Endothelial cell (in vitro differentiated cells): ENCODE measurements around the gene NFIB. TPM values are rescaled to one million over a fixed set of nuclear protein-coding genes. Genes with fewer than 3 reads are reported as not detected.

Experiments
- DNase-seq: peaks from one replicate; pipeline ENCODE4 v3.0.0; 2021; ENCODE audit warnings: low spot score
- H3K27ac Mint-ChIP-seq: one replicate; pipeline ENCODE4 v1.8.0; 2021; ENCODE audit warnings: mixed read lengths, inconsistent platforms; ENCODE audit not compliant: unreplicated experiment
- H3K27me3 Mint-ChIP-seq: one replicate; pipeline ENCODE4 v1.8.0; 2021; ENCODE audit warnings: mild to moderate bottlenecking, moderate library complexity, mixed read lengths, inconsistent platforms; ENCODE audit not compliant: unreplicated experiment
- H3K36me3 Mint-ChIP-seq: one replicate; pipeline ENCODE4 v1.8.0; 2021; ENCODE audit warnings: mild to moderate bottlenecking, low read depth, mixed read lengths, inconsistent platforms; ENCODE audit not compliant: unreplicated experiment
- H3K4me1 Mint-ChIP-seq: one replicate; pipeline ENCODE4 v1.8.0; 2021; ENCODE audit warnings: mild to moderate bottlenecking, mixed read lengths, inconsistent platforms; ENCODE audit not compliant: unreplicated experiment
- H3K4me3 Mint-ChIP-seq: one replicate; pipeline ENCODE4 v1.8.0; 2021; ENCODE audit warnings: mild to moderate bottlenecking, mixed read lengths, inconsistent platforms; ENCODE audit not compliant: unreplicated experiment
- H3K9me3 Mint-ChIP-seq: one replicate; pipeline ENCODE4 v1.8.0; 2021; ENCODE audit warnings: mixed read lengths, inconsistent platforms; ENCODE audit not compliant: unreplicated experiment
- total RNA-seq: library from RNA; stranded (reverse); fragmentation: NEBNext Ultra II Directional; extraction: Animal tissue kit (Norgen Biotek cat#: 25700); gene quantifications from one replicate; pipeline ENCODE4 v1.2.1, GENCODE V29; 2021; ENCODE audit not compliant: unreplicated experiment
- TF ChIP-seq, protein P1 (sequence below): fragments of 200-600 bp; sonication (generic); IDR thresholded peaks from one replicate; pipeline ENCODE4 v1.5.0; 2021; ENCODE audit warnings: antibody characterized with exemption; ENCODE audit not compliant: unreplicated experiment

Gene NFIB
- total RNA-seq, 1 donor from 2014 or later = 120 TPM

DNA sequence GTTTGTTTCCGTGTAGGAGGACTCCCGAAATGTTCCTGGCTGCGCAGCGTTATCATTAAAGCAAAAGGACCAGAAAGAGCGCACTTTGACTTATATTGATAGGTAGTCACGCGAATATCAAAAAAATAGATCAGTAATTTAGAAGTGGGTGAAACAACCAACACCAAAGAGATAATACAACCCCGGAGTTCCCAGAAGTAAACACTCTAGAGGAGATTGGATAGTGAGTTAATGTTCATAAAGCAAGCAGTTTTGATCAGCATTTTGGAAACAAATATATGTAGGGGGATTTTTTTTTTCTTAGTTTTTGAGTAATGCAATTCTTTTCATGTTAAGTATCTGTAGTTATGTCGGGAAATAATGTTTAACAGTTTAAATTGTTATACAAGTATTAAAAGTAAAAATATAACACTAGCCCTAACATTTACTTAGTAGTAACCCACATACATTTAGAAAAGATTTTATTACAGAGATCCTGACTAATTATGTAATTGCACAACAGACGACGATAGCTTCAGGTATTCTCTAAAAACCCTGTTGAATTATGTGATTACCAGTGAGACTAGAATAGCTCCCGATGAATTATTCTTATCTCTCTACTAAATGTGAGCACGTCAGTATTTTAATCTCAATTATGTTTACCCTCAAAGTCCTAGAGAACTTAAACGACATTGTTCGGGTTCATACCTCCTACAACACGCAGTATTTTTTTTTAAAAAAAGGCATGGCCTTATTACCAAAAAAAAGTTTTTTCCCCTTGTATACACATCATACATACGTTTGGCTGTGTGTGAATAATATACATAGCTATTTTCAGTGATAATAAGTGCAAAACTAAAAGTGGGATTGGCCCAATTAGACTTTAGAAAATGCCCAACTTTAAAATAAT, 9.4 kb upstream of the NFIB start:
- peak overlapping the region; percentile 90 for H3K4me3 Mint-ChIP-seq
- no peaks in the 10 kb centered on the region for H3K9me3 Mint-ChIP-seq
- peak overlapping the region; percentile 95 for H3K27ac Mint-ChIP-seq
- no peak for DNase-seq
- H3K4me1 Mint-ChIP-seq = peaks cover 39% of the 10 kb centered on the region
- TF ChIP-seq, protein P1, sequence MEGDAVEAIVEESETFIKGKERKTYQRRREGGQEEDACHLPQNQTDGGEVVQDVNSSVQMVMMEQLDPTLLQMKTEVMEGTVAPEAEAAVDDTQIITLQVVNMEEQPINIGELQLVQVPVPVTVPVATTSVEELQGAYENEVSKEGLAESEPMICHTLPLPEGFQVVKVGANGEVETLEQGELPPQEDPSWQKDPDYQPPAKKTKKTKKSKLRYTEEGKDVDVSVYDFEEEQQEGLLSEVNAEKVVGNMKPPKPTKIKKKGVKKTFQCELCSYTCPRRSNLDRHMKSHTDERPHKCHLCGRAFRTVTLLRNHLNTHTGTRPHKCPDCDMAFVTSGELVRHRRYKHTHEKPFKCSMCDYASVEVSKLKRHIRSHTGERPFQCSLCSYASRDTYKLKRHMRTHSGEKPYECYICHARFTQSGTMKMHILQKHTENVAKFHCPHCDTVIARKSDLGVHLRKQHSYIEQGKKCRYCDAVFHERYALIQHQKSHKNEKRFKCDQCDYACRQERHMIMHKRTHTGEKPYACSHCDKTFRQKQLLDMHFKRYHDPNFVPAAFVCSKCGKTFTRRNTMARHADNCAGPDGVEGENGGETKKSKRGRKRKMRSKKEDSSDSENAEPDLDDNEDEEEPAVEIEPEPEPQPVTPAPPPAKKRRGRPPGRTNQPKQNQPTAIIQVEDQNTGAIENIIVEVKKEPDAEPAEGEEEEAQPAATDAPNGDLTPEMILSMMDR = no peak
- peaks cover 16% of the 10 kb centered on the region for H3K27me3 Mint-ChIP-seq
- peaks cover 8% of the 10 kb centered on the region for H3K36me3 Mint-ChIP-seq

DNA sequence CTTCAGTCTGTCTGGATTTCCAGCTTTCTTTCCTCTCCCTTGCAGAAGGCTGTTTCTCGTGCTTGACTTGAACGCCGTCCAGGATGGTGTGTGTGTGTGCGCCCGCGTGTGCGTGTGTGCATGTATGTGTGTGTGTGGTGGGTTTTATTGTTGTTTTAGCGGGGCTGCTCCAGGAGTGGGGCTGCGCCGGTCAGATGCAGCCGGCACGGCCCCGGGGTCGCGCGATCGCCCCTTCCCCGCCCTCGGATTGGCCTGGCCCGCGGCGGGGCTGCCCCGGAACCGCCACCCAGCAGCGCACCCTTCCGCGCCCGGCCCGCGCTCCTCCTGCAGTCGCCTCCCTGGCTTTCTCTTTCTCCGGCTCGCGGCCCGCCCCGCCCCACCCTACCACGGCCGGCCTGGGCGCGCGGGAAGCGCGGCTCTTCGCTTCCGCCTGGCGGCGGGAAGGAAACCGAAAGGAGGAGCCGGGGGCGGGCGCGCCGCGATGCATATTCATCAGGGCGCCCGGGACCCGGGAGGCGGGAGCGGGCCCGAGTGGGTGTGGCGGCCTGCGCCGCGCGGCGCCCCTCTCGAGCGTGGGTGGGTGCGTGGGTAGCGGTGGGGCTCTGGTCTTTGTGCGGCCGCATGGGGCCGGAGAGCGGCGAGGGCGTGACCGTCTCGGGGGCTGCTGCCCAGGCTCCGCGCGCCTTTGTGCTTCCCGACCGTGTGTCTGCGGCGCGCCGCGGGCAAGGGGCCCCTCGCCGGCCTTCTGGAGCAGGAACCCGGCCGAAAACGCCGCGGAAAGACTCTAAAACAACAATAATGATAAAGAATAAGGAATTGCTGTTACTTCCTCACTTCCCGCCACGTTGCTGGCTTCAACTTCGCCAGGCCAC, 8.5 kb upstream of the NFIB start:
- Mint-ChIP-seq H3K4me3 (peak overlapping the region; percentile 95), H3K36me3 (peaks cover 8% of the 10 kb centered on the region), H3K4me1 (peaks cover 48% of the 10 kb centered on the region), H3K27ac (peak overlapping the region; percentile 97), H3K27me3 (peaks cover 21% of the 10 kb centered on the region), H3K9me3 (no peaks in the 10 kb centered on the region)
- peak; percentile 92 for DNase-seq
- TF ChIP-seq, protein P1 = peak; percentile 38

DNA sequence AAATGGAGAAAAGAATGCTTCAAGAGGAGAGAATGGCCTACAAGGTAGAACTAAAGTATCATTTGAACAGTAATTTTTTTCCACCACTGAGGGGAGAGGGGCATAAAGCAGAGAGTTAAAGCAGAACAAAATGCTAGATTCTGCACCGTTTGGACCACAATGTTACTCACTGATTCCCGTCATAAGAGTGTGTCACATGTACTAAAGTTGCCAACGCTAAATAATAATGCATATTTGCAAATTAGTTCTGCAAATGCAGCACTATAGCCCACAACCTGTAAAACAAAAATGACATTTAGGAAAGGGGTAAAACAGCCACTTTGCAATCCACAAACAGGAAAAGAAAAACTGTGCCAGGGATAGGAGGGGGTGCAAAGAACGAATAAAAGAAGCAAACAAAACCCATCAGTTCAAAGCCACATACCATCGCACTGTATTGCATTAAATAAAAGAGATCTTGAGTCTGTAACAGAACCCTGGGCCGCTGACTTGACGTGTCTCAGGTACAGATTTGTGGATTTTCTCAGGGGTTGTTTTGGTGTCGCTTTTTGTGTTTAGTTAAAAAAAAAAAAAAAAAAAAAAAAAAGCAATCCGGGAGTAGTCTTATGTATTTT, 7.7 kb upstream of the NFIB start:
- no peak for DNase-seq

DNA sequence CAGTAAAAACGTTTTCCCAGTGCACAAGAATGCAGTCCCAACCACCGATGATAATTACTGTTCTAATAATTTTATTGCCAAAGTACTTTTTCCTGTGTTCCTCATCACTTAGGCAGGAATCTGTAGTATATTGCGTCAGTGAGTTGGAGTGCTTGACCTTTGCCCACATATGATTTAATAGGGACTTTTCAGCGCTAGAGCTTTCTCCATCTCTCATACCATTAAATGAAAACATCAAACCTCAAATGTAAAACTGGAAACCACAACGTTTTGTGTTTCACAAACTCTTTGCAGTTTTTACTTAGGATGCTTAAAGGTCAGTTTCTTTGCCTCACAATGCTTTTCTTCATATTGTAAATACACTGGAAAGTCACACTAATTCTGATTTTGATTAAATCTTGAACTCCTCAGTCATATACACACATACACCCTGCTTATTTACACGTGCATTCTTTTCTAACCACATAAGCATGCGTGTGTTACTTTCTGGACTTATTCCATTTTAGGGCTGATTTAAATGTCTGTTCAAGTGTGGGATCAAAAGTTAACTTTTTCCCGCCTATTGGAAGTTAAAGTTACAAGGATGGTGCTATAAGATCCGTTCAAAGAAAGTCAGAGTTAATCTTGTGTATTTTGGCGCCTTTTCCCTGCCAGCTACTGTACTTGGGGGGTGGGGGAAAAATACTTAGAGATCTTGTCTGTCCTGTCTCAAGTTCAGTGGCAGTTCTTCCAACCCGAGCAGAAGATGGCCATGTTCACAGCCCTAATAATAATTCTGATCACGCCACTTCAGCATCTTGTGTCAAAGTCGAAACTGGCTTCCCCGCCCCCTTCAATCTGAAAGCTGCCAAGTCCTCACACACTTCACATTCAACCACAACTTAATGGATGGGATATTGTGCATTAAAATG, 6.6 kb upstream of the NFIB start:
- H3K36me3 Mint-ChIP-seq = peaks cover 13% of the 10 kb centered on the region
- H3K4me3 Mint-ChIP-seq = peak overlapping the region; percentile 95
- no peak for DNase-seq
- H3K9me3 Mint-ChIP-seq = no peaks in the 10 kb centered on the region
- peaks cover 61% of the 10 kb centered on the region for H3K4me1 Mint-ChIP-seq
- H3K27ac Mint-ChIP-seq = peak overlapping the region; percentile 97
- TF ChIP-seq, protein P1 = no peak
- peaks cover 33% of the 10 kb centered on the region for H3K27me3 Mint-ChIP-seq

More for the DNA sequence above, 7.7 kb upstream of the NFIB start:
- Mint-ChIP-seq H3K36me3 (peaks cover 13% of the 10 kb centered on the region), H3K9me3 (no peaks in the 10 kb centered on the region), H3K27ac (peak overlapping the region; percentile 97), H3K4me3 (peak overlapping the region; percentile 95), H3K4me1 (peaks cover 56% of the 10 kb centered on the region), H3K27me3 (peaks cover 26% of the 10 kb centered on the region)
- TF ChIP-seq, protein P1 = no peak
